ENCODE results near the gene PID1. TPM values are rescaled to one million over a fixed set of nuclear protein-coding genes. Genes with fewer than 3 reads are reported as not detected.

Gene PID1
- total RNA-seq, 1 donor from 2014 or later: not detected

GRCh38 chr2:229032608-229033234, 238.4 kb downstream of the PID1 start:
- Mint-ChIP-seq H3K9me3 (no peaks in the 10 kb centered on the region), H3K27me3 (ENCODE audit: low read depth) (no peaks in the 10 kb centered on the region), H3K27ac (no peak overlapping the region), H3K4me1 (ENCODE audit: low read depth) (no peaks in the 10 kb centered on the region), H3K36me3 (ENCODE audit: low read depth) (no peaks in the 10 kb centered on the region), H3K4me3 (ENCODE audit: low read depth) (no peak overlapping the region)
- DNase-seq (ENCODE audit: low spot score): no peak
- intact Hi-C loops (cut with micrococcal nuclease): no loop called here

GRCh38 chr2:229027353-229028105, 243.6 kb downstream of the PID1 start:
- Mint-ChIP-seq H3K27me3 (ENCODE audit: low read depth) (no peaks in the 10 kb centered on the region), H3K27ac (no peak overlapping the region), H3K9me3 (peaks cover 4% of the 10 kb centered on the region), H3K4me3 (ENCODE audit: low read depth) (no peak overlapping the region), H3K4me1 (ENCODE audit: low read depth) (no peaks in the 10 kb centered on the region), H3K36me3 (ENCODE audit: low read depth) (no peaks in the 10 kb centered on the region)
- no peak for DNase-seq (ENCODE audit: low spot score)
- intact Hi-C loops (cut with micrococcal nuclease): no loop called here

DNA sequence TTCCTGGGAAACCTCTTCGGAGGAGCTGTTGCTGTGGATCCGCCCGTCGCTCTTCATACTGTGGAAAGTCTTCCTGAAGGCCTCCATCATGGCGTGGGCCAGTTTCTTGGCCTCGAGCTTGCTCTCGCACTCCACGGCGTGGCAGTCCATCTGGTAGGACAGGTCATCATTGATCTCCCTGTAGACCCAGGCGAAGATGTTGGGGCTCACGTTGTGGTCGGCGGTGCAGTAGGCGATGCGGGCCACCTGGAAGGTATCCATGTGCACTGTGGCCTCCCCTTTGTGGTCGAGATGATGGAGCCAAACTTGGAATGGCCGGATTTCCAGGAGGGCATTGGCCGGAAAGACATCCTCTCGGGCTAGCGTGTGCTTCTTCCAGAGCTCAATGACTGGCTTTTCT, 245.4 kb downstream of the PID1 start:
- peaks cover 4% of the 10 kb centered on the region for H3K9me3 Mint-ChIP-seq
- H3K4me3 Mint-ChIP-seq (ENCODE audit: low read depth): no peak overlapping the region
- no peaks in the 10 kb centered on the region for H3K4me1 Mint-ChIP-seq (ENCODE audit: low read depth)
- intact Hi-C loops (cut with micrococcal nuclease): no loop called here
- no peaks in the 10 kb centered on the region for H3K27me3 Mint-ChIP-seq (ENCODE audit: low read depth)
- H3K27ac Mint-ChIP-seq: no peak overlapping the region
- H3K36me3 Mint-ChIP-seq (ENCODE audit: low read depth): no peaks in the 10 kb centered on the region
- DNase-seq (ENCODE audit: low spot score): no peak

DNA sequence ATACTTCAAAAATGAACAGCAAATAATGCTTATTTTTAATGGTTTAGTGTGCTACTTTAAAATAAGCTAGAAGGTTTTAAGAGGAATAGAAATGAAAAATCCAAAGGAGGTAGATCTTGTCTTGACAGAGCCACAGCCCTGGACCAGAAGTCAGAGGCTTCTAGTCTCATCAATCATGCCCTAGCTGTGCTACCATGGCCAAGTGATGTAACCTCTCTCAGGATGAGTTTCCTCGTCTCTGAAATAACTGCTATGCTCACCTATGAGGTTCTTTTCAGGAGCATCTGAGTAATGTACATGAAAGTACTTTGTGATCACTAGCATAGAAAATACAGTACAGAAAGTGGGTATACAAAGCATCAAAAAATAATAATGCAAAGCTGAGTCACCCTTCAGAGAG, 248.4 kb downstream of the PID1 start:
- Mint-ChIP-seq H3K36me3 (ENCODE audit: low read depth) (no peaks in the 10 kb centered on the region), H3K27me3 (ENCODE audit: low read depth) (no peaks in the 10 kb centered on the region), H3K4me1 (ENCODE audit: low read depth) (no peaks in the 10 kb centered on the region), H3K9me3 (peaks cover 12% of the 10 kb centered on the region), H3K27ac (no peak overlapping the region), H3K4me3 (ENCODE audit: low read depth) (no peak overlapping the region)
- DNase-seq (ENCODE audit: low spot score): no peak
- intact Hi-C loops (cut with micrococcal nuclease): no loop called here

DNA sequence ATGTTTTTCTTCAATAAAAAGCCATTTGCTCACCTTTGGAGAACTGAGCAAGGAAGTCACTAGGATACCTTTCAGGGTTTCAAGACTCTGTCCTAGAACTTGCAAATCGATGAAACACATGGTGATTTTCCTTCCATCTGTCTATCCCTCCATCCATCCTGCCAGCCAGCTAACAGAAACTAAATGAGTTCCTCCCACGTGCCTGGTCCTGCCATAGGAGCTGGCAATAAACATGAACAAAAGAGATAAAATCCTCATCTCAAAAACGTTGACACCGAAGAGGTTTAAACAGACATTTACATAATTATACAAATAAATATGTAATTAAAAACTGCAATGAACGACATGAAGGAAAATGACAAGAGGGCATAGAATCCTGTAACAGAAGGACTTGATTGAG, 249.0 kb downstream of the PID1 start:
- H3K36me3 Mint-ChIP-seq (ENCODE audit: low read depth): no peaks in the 10 kb centered on the region
- intact Hi-C loops (cut with micrococcal nuclease): no loop called here
- H3K4me1 Mint-ChIP-seq (ENCODE audit: low read depth): no peaks in the 10 kb centered on the region

DNA sequence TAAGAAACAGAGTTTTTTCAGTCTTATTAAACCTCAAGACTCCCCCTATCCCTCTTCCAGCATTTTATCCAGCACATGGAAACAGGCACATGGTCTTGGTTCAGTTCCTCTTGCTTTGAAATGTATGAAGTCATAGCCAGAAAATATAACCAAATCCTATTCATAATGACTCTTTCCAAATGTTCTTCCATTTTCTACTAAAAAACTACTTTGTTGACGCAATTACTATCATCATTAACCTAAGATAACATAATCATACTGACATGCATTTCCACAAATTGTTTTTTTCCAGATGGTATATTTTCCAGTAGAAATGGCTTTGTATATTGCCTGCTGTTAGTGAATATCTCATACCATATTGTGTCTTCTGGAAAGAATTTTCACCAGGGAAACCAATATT, 261.3 kb downstream of the PID1 start:
- no peak overlapping the region for H3K4me3 Mint-ChIP-seq (ENCODE audit: low read depth)
- no peaks in the 10 kb centered on the region for H3K27me3 Mint-ChIP-seq (ENCODE audit: low read depth)
- H3K9me3 Mint-ChIP-seq: peaks cover 11% of the 10 kb centered on the region
- no peak overlapping the region for H3K27ac Mint-ChIP-seq
- intact Hi-C loops (cut with micrococcal nuclease): no loop called here
- DNase-seq (ENCODE audit: low spot score): no peak
- no peaks in the 10 kb centered on the region for H3K4me1 Mint-ChIP-seq (ENCODE audit: low read depth)
- H3K36me3 Mint-ChIP-seq (ENCODE audit: low read depth): no peaks in the 10 kb centered on the region

More for the DNA sequence above, 249.0 kb downstream of the PID1 start:
- Mint-ChIP-seq H3K4me3 (ENCODE audit: low read depth) (no peak overlapping the region), H3K27ac (no peak overlapping the region), H3K9me3 (peaks cover 12% of the 10 kb centered on the region), H3K27me3 (ENCODE audit: low read depth) (no peaks in the 10 kb centered on the region)
- no peak for DNase-seq (ENCODE audit: low spot score)

DNA sequence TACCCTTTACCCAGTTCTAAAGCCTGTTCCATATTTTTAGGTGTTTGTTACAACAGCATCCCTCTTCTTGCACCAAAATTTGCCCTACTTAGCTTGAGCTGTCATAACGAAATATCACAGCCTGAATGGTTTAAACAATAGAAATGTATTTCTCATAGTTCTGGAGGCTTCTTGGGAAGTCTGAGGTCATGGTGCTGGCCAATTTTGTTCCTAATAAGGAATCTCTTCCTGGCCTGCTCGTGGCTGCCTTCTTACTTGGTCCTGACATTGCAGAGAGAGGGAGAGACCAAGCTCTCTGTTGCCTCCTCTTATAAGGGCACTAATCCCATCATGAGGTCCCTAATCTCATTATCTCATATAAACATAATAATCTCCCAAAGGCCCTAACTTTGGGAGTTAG, 267.8 kb downstream of the PID1 start:
- H3K4me3 Mint-ChIP-seq (ENCODE audit: low read depth): no peak overlapping the region
- no peak overlapping the region for H3K27ac Mint-ChIP-seq
- no peak for DNase-seq (ENCODE audit: low spot score)
- no peaks in the 10 kb centered on the region for H3K4me1 Mint-ChIP-seq (ENCODE audit: low read depth)
- H3K9me3 Mint-ChIP-seq: peaks cover 34% of the 10 kb centered on the region
- intact Hi-C loops (cut with micrococcal nuclease): no loop called here
- no peaks in the 10 kb centered on the region for H3K27me3 Mint-ChIP-seq (ENCODE audit: low read depth)
- H3K36me3 Mint-ChIP-seq (ENCODE audit: low read depth): no peaks in the 10 kb centered on the region

GRCh38 chr2:229001196-229001595, 269.9 kb downstream of the PID1 start:
- H3K27ac Mint-ChIP-seq: no peak overlapping the region
- H3K27me3 Mint-ChIP-seq (ENCODE audit: low read depth): no peaks in the 10 kb centered on the region
- no peaks in the 10 kb centered on the region for H3K36me3 Mint-ChIP-seq (ENCODE audit: low read depth)
- DNase-seq (ENCODE audit: low spot score): no peak
- no peak overlapping the region for H3K4me3 Mint-ChIP-seq (ENCODE audit: low read depth)
- intact Hi-C loops (cut with micrococcal nuclease): no loop called here
- H3K9me3 Mint-ChIP-seq: peaks cover 35% of the 10 kb centered on the region
- no peaks in the 10 kb centered on the region for H3K4me1 Mint-ChIP-seq (ENCODE audit: low read depth)

- Mint-ChIP-seq H3K9me3 (peaks cover 35% of the 10 kb centered on the region), H3K4me3 (ENCODE audit: low read depth) (no peak overlapping the region), H3K36me3 (ENCODE audit: low read depth) (no peaks in the 10 kb centered on the region), H3K27ac (no peak overlapping the region), H3K4me1 (ENCODE audit: low read depth) (no peaks in the 10 kb centered on the region), H3K27me3 (ENCODE audit: low read depth) (no peaks in the 10 kb centered on the region)
- intact Hi-C loops (cut with micrococcal nuclease): no loop called here
- DNase-seq (ENCODE audit: low spot score): no peak
Observed at GRCh38 chr2:228999326-228999725, 271.8 kb downstream of the PID1 start.

- Mint-ChIP-seq H3K4me1 (ENCODE audit: low read depth) (no peaks in the 10 kb centered on the region), H3K36me3 (ENCODE audit: low read depth) (no peaks in the 10 kb centered on the region), H3K4me3 (ENCODE audit: low read depth) (no peak overlapping the region), H3K27ac (no peak overlapping the region), H3K27me3 (ENCODE audit: low read depth) (no peaks in the 10 kb centered on the region), H3K9me3 (peaks cover 34% of the 10 kb centered on the region)
- no peak for DNase-seq (ENCODE audit: low spot score)
- intact Hi-C loops (cut with micrococcal nuclease): no loop called here
Observed at GRCh38 chr2:228988786-228989185, 282.3 kb downstream of the PID1 start.

DNA sequence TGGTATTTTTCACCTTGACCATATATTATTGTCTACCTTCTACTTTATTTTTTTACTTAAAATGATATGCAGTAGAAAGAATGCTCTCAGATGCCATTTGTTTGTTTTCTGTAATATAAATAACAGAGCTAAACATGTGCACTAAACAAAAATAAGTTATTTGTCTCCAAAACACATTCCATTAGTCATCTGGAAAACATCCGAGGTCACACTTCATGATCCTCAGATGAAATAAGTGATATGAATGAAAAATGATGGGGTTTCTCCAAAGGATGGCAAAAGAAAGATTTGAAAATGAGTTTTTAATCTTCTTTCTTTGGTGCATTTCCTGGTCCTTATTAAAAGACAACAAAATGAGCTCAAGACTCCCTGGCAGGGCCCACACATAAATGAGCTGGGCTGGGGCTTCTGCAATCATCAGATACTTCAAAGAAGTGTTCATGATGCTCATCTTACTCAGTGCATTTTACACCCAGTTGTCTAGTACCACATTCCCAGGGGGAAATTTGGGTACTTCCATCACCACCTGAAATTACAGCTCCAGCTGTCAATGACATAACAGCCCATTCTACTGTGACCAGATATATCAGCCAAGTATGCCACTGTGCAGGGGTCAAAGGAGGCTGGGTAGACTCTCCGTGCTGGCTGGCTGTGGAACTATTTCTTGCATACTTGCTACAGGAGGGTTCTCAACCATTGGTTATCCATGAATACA, 283.5 kb downstream of the PID1 start:
- H3K36me3 Mint-ChIP-seq (ENCODE audit: low read depth): no peaks in the 10 kb centered on the region
- H3K4me3 Mint-ChIP-seq (ENCODE audit: low read depth): no peak overlapping the region
- no peaks in the 10 kb centered on the region for H3K4me1 Mint-ChIP-seq (ENCODE audit: low read depth)
- no peaks in the 10 kb centered on the region for H3K27me3 Mint-ChIP-seq (ENCODE audit: low read depth)
- peaks cover 30% of the 10 kb centered on the region for H3K9me3 Mint-ChIP-seq
- DNase-seq (ENCODE audit: low spot score): no peak
- intact Hi-C loops (cut with micrococcal nuclease): no loop called here
- H3K27ac Mint-ChIP-seq: no peak overlapping the region

DNA sequence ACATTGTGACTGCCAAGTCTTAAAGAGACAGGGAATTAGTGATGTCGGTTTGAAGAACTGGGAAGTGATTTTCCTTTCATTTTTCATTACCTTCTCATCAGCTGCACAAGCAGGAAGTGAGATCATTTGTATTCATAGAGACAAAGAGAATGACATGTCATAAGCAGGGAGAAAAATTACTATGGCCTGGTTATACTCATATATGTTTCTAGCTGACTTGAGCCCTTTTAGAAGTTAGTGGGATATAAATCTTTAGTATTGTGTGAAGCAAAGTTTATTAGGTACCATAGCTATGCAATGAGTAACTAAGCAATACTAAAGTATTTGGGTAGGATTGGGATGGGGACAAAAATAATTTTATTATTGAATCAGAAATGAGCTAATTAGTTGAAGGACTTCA, 284.1 kb downstream of the PID1 start:
- Mint-ChIP-seq H3K36me3 (ENCODE audit: low read depth) (no peaks in the 10 kb centered on the region), H3K27me3 (ENCODE audit: low read depth) (no peaks in the 10 kb centered on the region), H3K4me3 (ENCODE audit: low read depth) (no peak overlapping the region), H3K9me3 (peaks cover 31% of the 10 kb centered on the region), H3K4me1 (ENCODE audit: low read depth) (no peaks in the 10 kb centered on the region), H3K27ac (no peak overlapping the region)
- no peak for DNase-seq (ENCODE audit: low spot score)
- intact Hi-C loops (cut with micrococcal nuclease): no loop called here

DNA sequence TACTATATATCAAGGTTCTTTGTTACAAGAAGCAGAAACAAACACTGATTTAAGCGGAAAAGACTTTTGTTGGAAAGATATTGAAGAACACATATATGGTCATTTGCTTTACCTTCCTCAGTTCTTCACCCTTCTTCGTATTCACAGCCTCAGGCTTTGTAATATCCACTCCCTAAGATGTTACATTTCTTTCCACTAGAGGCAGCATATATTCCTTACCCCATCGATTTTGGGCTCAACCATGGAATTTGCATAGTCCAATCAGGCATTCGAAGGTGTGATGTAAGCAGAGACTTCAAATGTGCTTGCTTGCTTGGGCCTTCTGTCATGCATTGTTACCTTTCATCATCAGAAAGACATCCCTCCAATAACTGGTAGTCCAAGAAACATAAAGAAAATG, 287.4 kb downstream of the PID1 start:
- Mint-ChIP-seq H3K4me1 (ENCODE audit: low read depth) (no peaks in the 10 kb centered on the region), H3K9me3 (peaks cover 43% of the 10 kb centered on the region), H3K27me3 (ENCODE audit: low read depth) (no peaks in the 10 kb centered on the region), H3K36me3 (ENCODE audit: low read depth) (no peaks in the 10 kb centered on the region), H3K4me3 (ENCODE audit: low read depth) (no peak overlapping the region), H3K27ac (no peak overlapping the region)
- intact Hi-C loops (cut with micrococcal nuclease): no loop called here
- no peak for DNase-seq (ENCODE audit: low spot score)
